HepG2 (cell line): ENCODE results near the gene TMCO4. TPM values are rescaled to one million over a fixed set of nuclear protein-coding genes. Genes with fewer than 3 reads are reported as not detected.

Experiments
- ATAC-seq: fragments of 200-7000 bp; cut with Tn5 transposase; 3 replicates; pipeline ENCODE4 v1.9.1; 2020; ENCODE audit warnings: mild to moderate bottlenecking, moderate library complexity
- BruUV-seq: library from RNA; stranded (reverse); fragments of 400-500 nt; replicated peaks from 2 replicates; lab custom pipeline; 2021; lab: Mats Ljungman, UMichigan
- CTCF ChIA-PET: fragments of 300-600 bp; formaldehyde crosslinking; extraction: SDS; loops from one replicate; lab custom pipeline; 2021; ENCODE audit warnings: low total read pairs, inconsistent platforms, low intra/inter-chr PET ratio; lab: Yijun Ruan, JAX
- POLR2A ChIA-PET: fragments of 350-600 bp; sonication (Branson Sonifier 250); formaldehyde crosslinking; loops from one replicate; lab custom pipeline; 2020; ENCODE audit warnings: antibody characterized with exemption, inconsistent platforms; lab: Yijun Ruan, JAX
- DNase-seq: peaks from one replicate; pipeline ENCODE4 v3.0.0-alpha.2; 2015; ENCODE audit warnings: low spot score
- FAIRE-seq: peaks from 3 replicates; lab custom pipeline; 2011; peaks lifted over from hg19 to GRCh38; lab: Jason Lieb, UNC
- H2AFZ ChIP-seq: one replicate; pipeline ENCODE4 v1.6.1; 2011; ENCODE audit warnings: low read length, inconsistent platforms
- H3K27ac ChIP-seq: fragments of 300-600 bp; 3 replicates; pipeline ENCODE4 v1.8.0; 2011; ENCODE audit warnings: mixed run types, mild to moderate bottlenecking, mixed read lengths, low read length, inconsistent platforms; ENCODE audit not compliant: insufficient read depth; ENCODE audit errors: extremely low read length
- H3K27me3 ChIP-seq, 2 experiments: fragments of 200-600 bp in 1 of 2; 2 replicates in 1 of 2; 3 replicates in 1 of 2; pipeline versions ENCODE4 v1.6.0 to v1.8.0; 2011; ENCODE audit warnings: low read length in 2 of 2, mild to moderate bottlenecking in 2 of 2, moderate library complexity in 2 of 2, inconsistent platforms in 1 of 2; ENCODE audit not compliant: insufficient read depth in 2 of 2, control insufficient read depth in 1 of 2
- H3K36me3 ChIP-seq, 2 experiments: fragments of 200-600 bp in 1 of 2; replicated peaks in 1 of 2; 2 replicates in 1 of 2; 3 replicates in 1 of 2; pipeline versions ENCODE4 v1.5.1 to v1.8.0; 2011; ENCODE audit warnings: low read length in 2 of 2, inconsistent platforms in 1 of 2; ENCODE audit not compliant: insufficient read depth in 2 of 2, control insufficient read depth in 1 of 2
- H3K4me1 ChIP-seq: 2 replicates; pipeline ENCODE4 v1.5.1; 2012; ENCODE audit warnings: low read length, inconsistent platforms; ENCODE audit not compliant: insufficient read depth
- H3K4me2 ChIP-seq: 2 replicates; pipeline ENCODE4 v1.6.0; 2011; ENCODE audit warnings: low read depth, low read length, inconsistent platforms
- H3K4me3 ChIP-seq, 3 experiments: fragments of 200-600 bp in 1 of 3; sonication (generic), shearing (Covaris generic) in 1 of 3; replicated peaks in 1 of 3; 2 replicates each; pipeline ENCODE4 v1.5.1; 2011 to 2016; ENCODE audit warnings: low read length in 3 of 3, inconsistent platforms in 2 of 3, low read depth in 2 of 3, mild to moderate bottlenecking in 2 of 3, control low read depth in 1 of 3, mixed read lengths in 1 of 3; ENCODE audit not compliant: insufficient read depth in 1 of 3
- H3K79me2 ChIP-seq: one replicate; pipeline ENCODE4 v1.6.1; 2011; ENCODE audit warnings: low read length, inconsistent platforms; ENCODE audit not compliant: insufficient read depth
- H3K9ac ChIP-seq: 2 replicates; pipeline ENCODE4 v1.6.0; 2011; ENCODE audit warnings: mild to moderate bottlenecking, low read depth, low read length, inconsistent platforms; ENCODE audit not compliant: insufficient read depth
- H3K9me3 ChIP-seq: 2 replicates; pipeline ENCODE4 v1.5.1; 2012; ENCODE audit warnings: mild to moderate bottlenecking, low read length
- H4K20me1 ChIP-seq: 2 replicates; pipeline ENCODE4 v1.6.0; 2011; ENCODE audit warnings: inconsistent platforms, mild to moderate bottlenecking, low read length, moderate library complexity; ENCODE audit not compliant: insufficient read depth
- ATF2 ChIP-seq: sonication (generic); formaldehyde crosslinking; IDR thresholded peaks from 2 replicates; pipeline ENCODE4 v1.4.0; 2020; ENCODE audit warnings: missing genetic modification reagents
- BRD4 ChIP-seq: sonication (generic); formaldehyde crosslinking; IDR thresholded peaks from 2 replicates; pipeline ENCODE4 v1.4.0; 2020; ENCODE audit warnings: missing genetic modification reagents
- ERF ChIP-seq: IDR thresholded peaks from 2 replicates; pipeline ENCODE4 v1.6.1; 2018; ENCODE audit warnings: missing biosample characterization, missing genetic modification reagents
- FOSL2 ChIP-seq: sonication (generic); formaldehyde crosslinking; IDR thresholded peaks from 2 replicates; pipeline ENCODE4 v1.4.0; 2020; ENCODE audit warnings: missing genetic modification reagents
- FOXM1 ChIP-seq: sonication (generic); formaldehyde crosslinking; IDR thresholded peaks from 2 replicates; pipeline ENCODE4 v1.5.0; 2020; ENCODE audit warnings: missing genetic modification reagents
- IRF2 ChIP-seq: IDR thresholded peaks from 2 replicates; pipeline ENCODE4 v1.6.1; 2018; ENCODE audit warnings: missing genetic modification reagents, missing compliant biosample characterization
- NONO ChIP-seq, 2 experiments: fragments of 450-650 bp in 1 of 2; sonication (generic) in 1 of 2; formaldehyde crosslinking in 1 of 2; IDR thresholded peaks in 1 of 2; conservative IDR thresholded peaks in 1 of 2; 2 replicates each; pipeline versions ENCODE4 v1.6.1 to v1.8.0; 2017 to 2022; ENCODE audit warnings: mild to moderate bottlenecking in 1 of 2, missing genetic modification reagents in 1 of 2, moderate library complexity in 1 of 2
- PAX8 ChIP-seq: sonication (generic); formaldehyde crosslinking; IDR thresholded peaks from 2 replicates; pipeline ENCODE4 v1.8.0; 2022; ENCODE audit warnings: mild to moderate bottlenecking, missing genetic modification reagents, borderline replicate concordance
- POLR2G ChIP-seq: fragments of 200-400 bp; formaldehyde crosslinking; IDR thresholded peaks from 2 replicates; pipeline ENCODE4 v1.6.1; 2018; ENCODE audit warnings: mild to moderate bottlenecking, low read depth, low read length, moderate library complexity
- RAD21 ChIP-seq: fragments of 450-650 bp; formaldehyde crosslinking; IDR thresholded peaks from 2 replicates; pipeline ENCODE4 v1.5.0; 2020; ENCODE audit warnings: mild to moderate bottlenecking
- RBAK ChIP-seq: sonication (generic); formaldehyde crosslinking; IDR thresholded peaks from 2 replicates; pipeline ENCODE4 v1.5.1; 2020; ENCODE audit warnings: mild to moderate bottlenecking, missing genetic modification reagents
- SALL2 ChIP-seq: sonication (generic); formaldehyde crosslinking; IDR thresholded peaks from 2 replicates; pipeline ENCODE4 v1.8.1; 2023; ENCODE audit warnings: mild to moderate bottlenecking, missing genetic modification reagents, inconsistent platforms
- TSC22D2 ChIP-seq: sonication (generic); formaldehyde crosslinking; IDR thresholded peaks from 2 replicates; pipeline ENCODE4 v1.5.1; 2020; ENCODE audit warnings: missing genetic modification reagents, mild to moderate bottlenecking, borderline replicate concordance
- XBP1 ChIP-seq: sonication (generic); formaldehyde crosslinking; IDR thresholded peaks from 2 replicates; pipeline ENCODE4 v1.5.0; 2020; ENCODE audit warnings: missing genetic modification reagents
- ZFP90 ChIP-seq: sonication (generic); formaldehyde crosslinking; IDR thresholded peaks from 2 replicates; pipeline ENCODE4 v1.8.0; 2022; ENCODE audit warnings: missing genetic modification reagents, mild to moderate bottlenecking, inconsistent platforms, borderline replicate concordance
- ZKSCAN1 ChIP-seq: fragments of 150-350 bp; IDR thresholded peaks from 2 replicates; pipeline ENCODE4 v1.6.1; 2014; ENCODE audit warnings: low read length
- ZKSCAN5 ChIP-seq: sonication (generic); formaldehyde crosslinking; IDR thresholded peaks from 2 replicates; pipeline ENCODE4 v1.5.1; 2020; ENCODE audit warnings: mild to moderate bottlenecking, missing genetic modification reagents
- ZNF12 ChIP-seq: sonication (generic); formaldehyde crosslinking; IDR thresholded peaks from 2 replicates; pipeline ENCODE4 v1.5.0; 2020; ENCODE audit warnings: missing genetic modification reagents
- ZNF354B ChIP-seq: sonication (generic); formaldehyde crosslinking; IDR thresholded peaks from 2 replicates; pipeline ENCODE4 v1.8.0; 2022; ENCODE audit warnings: mild to moderate bottlenecking, missing genetic modification reagents
- ZNF776 ChIP-seq: sonication (generic); formaldehyde crosslinking; IDR thresholded peaks from 2 replicates; pipeline ENCODE4 v1.4.0; 2020; ENCODE audit warnings: mild to moderate bottlenecking, missing genetic modification reagents
- WGBS: methylation state at CpG from one replicate; pipeline ENCODE4 v1.1.6; 2017; ENCODE audit warnings: low lambda C conversion rate; 5-methylcytosine and 5-hydroxymethylcytosine counted together
- in situ Hi-C: cut with HindIII; loops from 2 replicates; pipeline ENCODE4 v1.10.0; 2017; ENCODE audit warnings: low pct_unique_long_range_greater_than_20kb; ENCODE audit not compliant: extremely low pct_ligation_motif_present
- intact Hi-C: fragments of 100-400 bp; cut with micrococcal nuclease; formaldehyde crosslinking; loops from one replicate; pipeline ENCODE4 v1.10.0; 2022; ENCODE audit not compliant: unreplicated experiment
- polyA plus RNA-seq, 8 experiments: library from polyadenylated mRNA; depleted of rRNA in 3 of 8; stranded (reverse) in 7 of 8; unstranded in 1 of 8; fragments of >200 nt; fragmentation: Illumina TruSeq in 4 of 8; extraction: Trizol in 4 of 8; gene quantifications; 2 replicates each; pipeline versions ENCODE4 v1.2.1 to v1.2.3, GENCODE V29; 2011 to 2016; ENCODE audit warnings: low read depth in 4 of 8, missing spikeins in 1 of 8, mixed read lengths in 1 of 8; ENCODE audit not compliant: insufficient read depth in 1 of 8
- total RNA-seq, 5 experiments: library from RNA; depleted of rRNA; stranded (reverse); fragments of >200 nt; fragmentation: Illumina TruSeq; extraction: Trizol; gene quantifications; 2 replicates each; pipeline ENCODE4 v1.2.3, GENCODE V29; 2016; ENCODE audit warnings: low read depth in 1 of 5
- TF ChIP-seq, protein P1 (sequence below): sonication (generic); formaldehyde crosslinking; IDR thresholded peaks from 2 replicates; pipeline ENCODE4 v1.4.0; 2020; ENCODE audit warnings: missing genetic modification reagents
- TF ChIP-seq, protein P2 (sequence below): sonication (generic); formaldehyde crosslinking; IDR thresholded peaks from 2 replicates; pipeline ENCODE4 v1.4.0; 2020; ENCODE audit warnings: missing genetic modification reagents

TMCO4 gene
- total and polyA plus RNA-seq, 2 of the 13 experiments (the other 11 are each of a cell fraction or from before 2014, with no cell fraction given) = 2.1 to 4.1 TPM

- ATAC-seq (peak; percentile 90), FAIRE-seq (peak; percentile 64), DNase-seq (peak; percentile 24)
- 24% methylated on average over 7 of the region's 11 CpGs for WGBS
- Histone ChIP-seq H3K79me2 (no peaks in the 10 kb centered on the region), H3K27me3 (no peaks in the 10 kb centered on the region), H2AFZ (no peak overlapping the region), H3K36me3 (no peaks in the 10 kb centered on the region), H3K4me2 (peak overlapping the region; percentile 67), H3K4me3 (peak overlapping the region in 1 of 3 experiments; percentile 39; a peak in 1 of 6 replicates), H3K9me3 (no peaks in the 10 kb centered on the region), H4K20me1 (no peaks in the 10 kb centered on the region), H3K27ac (no peak overlapping the region), H3K4me1 (peaks cover 29% of the 10 kb centered on the region), H3K9ac (no peak overlapping the region)
- in situ Hi-C loops (no loop called here), intact Hi-C loops (loop anchor here (1.0 to 2.0 kb wide), 4 partner anchors 54 to 313 kb away; a partner anchor contains a TSS)
- CTCF ChIA-PET = interaction anchor here (1.0 to 1.9 kb wide), 6 partner anchors 164 to 313 kb away, joined by 4 to 12 read pairs (median 4); no protein-coding TSS in a partner anchor
- POLR2A ChIA-PET = no interaction called here
- no TSS peak for BruUV-seq
- TF ChIP-seq ZKSCAN5 (CRISPR knock-in tag) (no peak), POLR2G (no peak), RBAK (CRISPR knock-in tag) (no peak), NONO (IDR thresholded peaks at IDR 0.05) (no peak), NONO (CRISPR knock-in tag; conservative IDR thresholded peaks at IDR 0.05) (no peak), ZKSCAN1 (no peak), TSC22D2 (CRISPR knock-in tag) (no peak), ZNF12 (CRISPR knock-in tag) (no peak), ZNF354B (CRISPR knock-in tag) (no peak), ZFP90 (no peak), FOSL2 (CRISPR knock-in tag) (no peak), SALL2 (no peak), XBP1 (CRISPR knock-in tag) (no peak), ZNF776 (CRISPR knock-in tag) (no peak), BRD4 (CRISPR knock-in tag) (no peak), IRF2 (CRISPR knock-in tag) (0 out of 2 replicates have a peak, but pooled peaks have one; percentile 46), ATF2 (CRISPR knock-in tag) (no peak), FOXM1 (CRISPR knock-in tag) (no peak), PAX8 (CRISPR knock-in tag) (no peak), ERF (CRISPR knock-in tag) (peak; percentile 48; the same call in 1 of the 2 replicates), RAD21 (CRISPR knock-in tag) (peak; percentile 95)
- TF ChIP-seq, protein P1, sequence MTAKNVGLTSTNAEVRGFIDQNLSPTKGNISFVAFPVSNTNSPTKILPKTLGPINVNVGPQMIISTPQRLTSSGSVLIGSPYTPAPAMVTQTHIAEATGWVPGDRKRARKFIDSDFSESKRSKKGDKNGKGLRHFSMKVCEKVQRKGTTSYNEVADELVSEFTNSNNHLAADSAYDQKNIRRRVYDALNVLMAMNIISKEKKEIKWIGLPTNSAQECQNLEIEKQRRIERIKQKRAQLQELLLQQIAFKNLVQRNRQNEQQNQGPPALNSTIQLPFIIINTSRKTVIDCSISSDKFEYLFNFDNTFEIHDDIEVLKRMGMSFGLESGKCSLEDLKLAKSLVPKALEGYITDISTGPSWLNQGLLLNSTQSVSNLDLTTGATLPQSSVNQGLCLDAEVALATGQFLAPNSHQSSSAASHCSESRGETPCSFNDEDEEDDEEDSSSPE (CRISPR knock-in tag) = no peak
- TF ChIP-seq, protein P2, sequence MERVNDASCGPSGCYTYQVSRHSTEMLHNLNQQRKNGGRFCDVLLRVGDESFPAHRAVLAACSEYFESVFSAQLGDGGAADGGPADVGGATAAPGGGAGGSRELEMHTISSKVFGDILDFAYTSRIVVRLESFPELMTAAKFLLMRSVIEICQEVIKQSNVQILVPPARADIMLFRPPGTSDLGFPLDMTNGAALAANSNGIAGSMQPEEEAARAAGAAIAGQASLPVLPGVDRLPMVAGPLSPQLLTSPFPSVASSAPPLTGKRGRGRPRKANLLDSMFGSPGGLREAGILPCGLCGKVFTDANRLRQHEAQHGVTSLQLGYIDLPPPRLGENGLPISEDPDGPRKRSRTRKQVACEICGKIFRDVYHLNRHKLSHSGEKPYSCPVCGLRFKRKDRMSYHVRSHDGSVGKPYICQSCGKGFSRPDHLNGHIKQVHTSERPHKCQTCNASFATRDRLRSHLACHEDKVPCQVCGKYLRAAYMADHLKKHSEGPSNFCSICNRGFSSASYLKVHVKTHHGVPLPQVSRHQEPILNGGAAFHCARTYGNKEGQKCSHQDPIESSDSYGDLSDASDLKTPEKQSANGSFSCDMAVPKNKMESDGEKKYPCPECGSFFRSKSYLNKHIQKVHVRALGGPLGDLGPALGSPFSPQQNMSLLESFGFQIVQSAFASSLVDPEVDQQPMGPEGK = peak; percentile 76
Measured at GRCh38 chr1:19651141-19651737, 148.5 kb downstream of the TMCO4 start.
